ENCODE measurements around the gene SLC22A1.
"Not testable (repeated sequence)": the region's sequence is repeated elsewhere in the genome, so short reads cannot be mapped to it uniquely, and the experiment has no call there.

SLC22A1 gene

DNA sequence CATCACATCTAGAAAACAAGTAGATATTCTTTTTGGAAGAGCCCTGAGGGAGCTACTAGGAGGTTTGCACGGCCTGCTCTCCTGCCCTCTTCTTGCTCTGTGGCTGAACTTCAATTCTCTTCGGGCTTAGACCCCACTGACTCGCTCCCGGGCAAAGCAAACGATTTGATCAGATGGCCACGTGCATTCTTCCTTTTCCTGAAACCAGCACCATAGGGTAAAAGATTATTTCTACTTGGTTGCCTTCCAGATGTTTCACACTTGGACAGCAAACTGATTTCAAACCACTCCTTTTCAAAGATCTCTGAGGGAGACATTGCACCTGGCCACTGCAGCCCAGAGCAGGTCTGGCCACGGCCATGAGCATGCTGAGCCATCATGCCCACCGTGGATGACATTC, at the start of gene SLC22A1:
Gene SLC22A1 (plus strand): TSS at position 258 of the 400 bp plus-strand sequence. CDS start 121 bp downstream, at position 379.
- no peak for DNase-seq
- ATAC-seq, result no peak

DNA sequence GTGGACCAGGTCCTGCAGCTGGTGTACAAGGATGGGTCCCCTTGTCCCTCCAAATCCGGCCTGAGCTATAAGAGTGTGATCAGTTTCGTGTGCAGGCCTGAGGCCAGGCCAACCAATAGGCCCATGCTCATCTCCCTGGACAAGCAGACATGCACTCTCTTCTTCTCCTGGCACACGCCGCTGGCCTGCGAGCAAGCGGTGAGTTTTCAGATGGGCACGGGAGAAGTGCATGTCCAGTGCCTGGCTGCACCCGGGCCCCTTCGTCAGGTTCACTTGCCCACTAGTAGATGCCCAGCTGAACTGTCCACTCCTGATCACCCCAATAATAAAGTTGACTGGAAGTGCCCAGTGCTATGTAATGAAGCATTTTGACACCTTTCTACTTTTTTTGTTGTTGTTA, 48.3 kb upstream of the SLC22A1 start:
- no peak for DNase-seq
- ATAC-seq, result no peak

GRCh38 chr6:160076009-160076408, 45.6 kb upstream of the SLC22A1 start:
- DNase-seq, result no peak
- ATAC-seq, result no peak

DNA sequence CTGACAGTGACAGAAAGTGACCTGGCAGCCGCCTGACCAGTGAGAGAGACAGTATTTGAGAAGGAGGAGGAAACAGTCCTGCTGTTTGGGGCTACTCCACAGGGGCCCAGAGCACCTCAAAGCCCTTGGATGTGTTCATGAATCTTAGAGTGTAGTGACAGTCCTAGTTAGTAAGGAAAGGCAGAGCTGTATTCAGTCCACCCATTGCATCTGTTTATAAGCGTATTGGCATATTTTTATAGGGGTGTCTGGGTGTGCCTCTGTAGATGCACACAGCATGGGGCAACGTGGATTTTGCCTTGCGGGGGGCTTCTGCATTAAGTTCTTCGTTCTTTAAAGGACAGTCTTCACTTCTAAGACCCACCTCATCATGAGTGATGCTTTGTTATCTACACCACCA, 44.6 kb upstream of the SLC22A1 start:
- ATAC-seq, result no peak

GRCh38 chr6:160077526-160077925, 44.1 kb upstream of the SLC22A1 start:
- DNase-seq (no peak), ATAC-seq (no peak)

More for the DNA sequence above, 44.6 kb upstream of the SLC22A1 start:
- no peak for DNase-seq

DNA sequence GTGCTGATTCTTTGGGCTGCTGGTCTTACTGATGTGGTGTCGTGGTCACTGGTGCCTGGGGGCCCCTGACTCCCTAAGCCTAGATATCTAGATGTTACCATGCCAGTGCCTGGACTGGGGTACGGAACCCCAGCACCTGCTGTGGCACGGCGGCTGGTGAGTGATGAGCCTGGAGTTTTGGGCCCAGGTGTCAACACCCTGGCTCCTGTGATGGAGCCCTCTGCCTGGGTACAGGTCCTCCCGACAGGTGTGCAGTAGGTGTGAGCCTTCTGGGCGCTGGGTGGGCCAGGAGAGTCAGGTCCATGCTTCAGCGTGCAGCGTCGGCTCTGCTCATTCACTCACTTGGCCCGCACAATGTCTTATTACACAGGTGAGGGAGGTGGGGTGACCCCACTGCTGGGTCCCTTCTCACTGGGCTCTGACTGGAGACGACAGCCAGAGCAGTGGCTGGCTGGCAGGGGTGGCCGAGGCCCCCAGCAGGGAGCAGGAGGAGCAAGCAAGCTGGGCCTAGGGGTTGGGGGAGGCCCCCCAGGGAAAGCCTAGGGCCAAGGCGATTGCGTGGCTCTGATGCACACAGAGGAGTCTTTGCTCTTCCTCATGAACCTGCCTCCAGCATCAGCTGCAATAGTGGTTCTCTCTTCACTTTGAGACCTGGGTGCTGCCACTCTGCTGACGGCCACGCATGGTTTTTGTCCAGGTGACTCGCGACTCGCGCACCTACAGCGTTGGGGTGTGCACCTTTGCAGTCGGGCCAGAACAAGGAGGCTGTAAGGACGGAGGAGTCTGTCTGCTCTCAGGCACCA, 42.5 kb upstream of the SLC22A1 start:
- ATAC-seq (no peak), DNase-seq (no peak)

DNA sequence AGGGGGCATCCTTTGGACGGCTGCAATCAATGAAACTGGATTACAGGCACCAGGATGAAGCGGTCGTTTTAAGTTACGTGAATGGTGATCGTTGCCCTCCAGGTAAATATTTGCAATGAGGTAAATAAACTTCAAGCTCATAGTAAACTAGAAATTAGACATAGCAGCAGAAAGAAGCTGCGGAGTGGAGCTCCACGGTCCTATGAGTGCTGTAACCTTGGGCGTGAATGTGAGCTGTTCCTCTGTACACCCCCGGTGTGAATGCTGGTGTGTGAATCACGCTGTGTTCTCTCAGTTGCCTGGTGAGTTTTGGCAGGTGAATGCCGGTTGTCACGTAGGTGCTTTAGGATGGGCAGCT, 42.0 kb upstream of the SLC22A1 start:
- ATAC-seq, result no peak
- no peak for DNase-seq

- ATAC-seq, result no peak
- DNase-seq, result no peak
These were observed 41.5 kb upstream of the SLC22A1 start for GRCh38 chr6:160080097-160080496.

GRCh38 chr6:160081398-160081797, 40.2 kb upstream of the SLC22A1 start:
- DNase-seq, result no peak
- no peak for ATAC-seq

DNA sequence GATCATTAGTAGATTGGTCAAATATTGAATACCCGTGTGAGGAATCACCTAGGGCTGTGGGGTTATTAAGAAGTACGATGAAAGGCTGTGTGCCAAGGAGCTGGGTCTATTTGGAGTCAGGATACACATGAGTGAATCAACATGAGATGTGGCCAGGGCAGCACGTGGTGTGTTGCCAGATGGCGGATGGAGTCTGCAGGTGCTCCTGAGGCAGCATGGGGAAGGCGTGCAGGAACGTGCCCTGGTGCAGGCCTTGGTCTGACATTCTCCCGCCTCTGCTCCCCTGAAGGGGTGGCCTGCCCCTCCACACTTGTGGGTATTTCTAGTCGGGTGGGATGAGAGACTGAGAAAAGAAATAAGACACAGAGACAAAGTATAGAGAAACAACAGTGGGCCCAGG, 39.0 kb upstream of the SLC22A1 start:
- ATAC-seq (no peak), DNase-seq (no peak)

- no peak for ATAC-seq
These were observed 37.3 kb upstream of the SLC22A1 start for GRCh38 chr6:160084198-160084776.

GRCh38 chr6:160085226-160085625, 36.4 kb upstream of the SLC22A1 start:
- ATAC-seq (no peak), DNase-seq (no peak)

More at GRCh38 chr6:160084198-160084776, 37.3 kb upstream of the SLC22A1 start:
- no peak for DNase-seq

GRCh38 chr6:160085713-160086505, 35.7 kb upstream of the SLC22A1 start:
- DNase-seq (no peak), ATAC-seq (no peak)

DNA sequence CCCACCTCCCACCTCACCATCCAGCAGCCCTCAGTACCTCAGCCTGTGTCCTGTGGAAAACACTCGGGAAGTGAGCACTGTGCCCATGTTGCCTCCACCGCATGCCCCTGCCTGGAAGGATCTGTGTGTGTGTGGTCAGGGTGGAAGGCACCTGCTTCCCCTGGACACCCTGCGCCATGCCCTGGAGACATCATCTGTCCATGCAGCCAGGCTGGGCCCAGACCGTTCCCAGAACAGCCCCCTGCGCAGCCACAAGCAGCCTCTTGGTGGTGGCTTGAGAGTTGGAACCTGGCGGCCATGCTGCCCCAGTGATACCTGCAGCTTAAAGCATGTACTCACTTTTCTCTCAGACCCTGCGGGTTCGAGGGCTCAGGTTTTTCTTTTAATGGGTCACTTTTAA, 34.9 kb upstream of the SLC22A1 start:
- DNase-seq, result no peak
- ATAC-seq, result no peak

GRCh38 chr6:160088069-160088783, 33.4 kb upstream of the SLC22A1 start:
- DNase-seq (no peak), ATAC-seq (no peak)

DNA sequence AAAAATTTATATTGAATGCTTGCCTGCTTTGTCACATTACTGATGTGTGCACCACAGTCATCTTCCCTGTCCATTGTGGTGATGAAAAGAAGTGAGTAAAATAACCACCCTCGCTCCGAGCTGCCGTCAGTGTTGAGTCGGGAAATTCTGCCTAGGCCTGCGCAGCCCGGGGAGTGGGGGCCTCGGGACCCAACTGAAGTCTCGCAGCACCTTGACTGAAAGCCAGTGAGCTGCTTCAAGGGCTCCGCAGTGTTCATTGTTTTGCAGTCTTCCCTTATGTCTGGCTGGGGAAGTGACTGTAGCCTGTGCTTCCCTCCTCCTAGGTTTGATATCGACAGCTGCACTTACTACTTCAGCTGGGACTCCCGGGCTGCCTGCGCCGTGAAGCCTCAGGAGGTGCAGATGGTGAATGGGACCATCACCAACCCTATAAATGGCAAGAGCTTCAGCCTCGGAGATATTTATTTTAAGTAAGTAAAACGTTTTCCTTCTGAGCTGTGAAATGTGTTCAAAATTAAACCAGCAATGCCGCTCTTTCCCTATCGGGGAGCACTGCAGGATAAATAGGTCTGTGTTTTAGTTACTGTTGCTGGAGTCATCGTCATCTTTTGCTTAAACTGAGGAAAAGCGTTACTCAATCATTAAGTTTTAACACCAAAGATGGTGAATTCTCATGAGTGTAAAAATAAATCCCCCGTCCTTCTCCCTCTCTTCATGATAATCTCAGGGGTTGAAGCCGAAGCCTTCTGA, 32.7 kb upstream of the SLC22A1 start:
- no peak for DNase-seq
- ATAC-seq, result no peak

GRCh38 chr6:160089534-160089897, 32.1 kb upstream of the SLC22A1 start:
- DNase-seq (no peak), ATAC-seq (no peak)

DNA sequence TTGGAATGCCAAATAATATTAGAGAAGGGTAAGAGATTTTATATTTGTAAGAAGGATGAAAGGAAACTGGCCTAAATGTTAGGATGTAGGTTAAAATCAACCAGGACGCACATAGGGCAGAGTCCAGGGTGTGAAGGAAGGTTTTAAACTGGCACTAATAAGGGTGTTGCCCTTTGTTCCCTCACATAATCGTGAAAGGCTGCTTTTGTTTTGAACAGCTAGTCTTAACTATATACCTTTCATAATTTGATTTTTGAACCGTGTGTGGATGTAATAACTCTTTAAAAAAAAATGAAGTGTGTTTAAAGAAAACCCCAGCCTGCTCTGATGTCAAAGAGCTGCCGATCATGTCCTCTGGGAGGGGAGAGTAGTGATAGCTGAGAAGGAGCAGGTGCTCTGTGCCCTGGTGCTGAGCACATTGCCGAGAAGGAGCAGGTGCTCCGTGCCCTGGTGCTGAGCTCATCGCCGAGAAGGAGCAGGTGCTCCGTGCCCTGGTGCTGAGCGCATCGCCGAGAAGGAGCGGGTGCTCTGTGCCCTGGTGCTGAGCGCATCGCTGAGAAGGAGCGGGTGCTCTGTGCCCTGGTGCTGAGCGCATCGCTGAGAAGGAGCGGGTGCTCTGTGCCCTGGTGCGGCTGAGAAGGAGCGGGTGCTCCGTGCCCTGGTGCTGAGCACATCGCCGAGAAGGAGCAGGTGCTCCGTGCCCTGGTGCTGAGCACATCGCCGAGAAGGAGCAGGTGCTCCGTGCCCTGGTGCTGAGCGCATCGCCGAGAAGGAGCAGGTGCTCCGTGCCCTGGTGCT, 31.0 kb upstream of the SLC22A1 start:
- not testable (repeated sequence) for ATAC-seq, DNase-seq

DNA sequence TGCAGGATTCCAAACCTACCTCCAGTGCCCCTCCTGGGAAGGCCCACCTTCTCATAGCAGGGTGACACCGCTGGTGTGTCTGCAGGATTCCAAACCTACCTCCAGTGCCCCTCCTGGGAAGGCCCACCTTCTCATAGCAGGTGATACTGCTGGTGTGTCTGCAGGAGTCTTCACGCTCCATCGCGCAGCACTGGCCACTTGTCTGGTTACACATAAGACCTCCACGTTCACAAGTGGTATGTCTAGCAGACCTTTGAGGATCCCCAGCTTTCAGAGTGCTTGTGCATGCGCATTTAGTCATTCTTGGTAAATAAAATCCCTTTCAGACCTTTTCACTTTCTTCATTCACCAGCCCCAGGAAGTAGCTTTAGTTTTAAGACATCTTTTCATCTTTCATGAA, 29.4 kb upstream of the SLC22A1 start:
- ATAC-seq, DNase-seq: not testable (repeated sequence)

GRCh38 chr6:160092602-160093001, 29.0 kb upstream of the SLC22A1 start:
- ATAC-seq (no peak), DNase-seq (no peak)

DNA sequence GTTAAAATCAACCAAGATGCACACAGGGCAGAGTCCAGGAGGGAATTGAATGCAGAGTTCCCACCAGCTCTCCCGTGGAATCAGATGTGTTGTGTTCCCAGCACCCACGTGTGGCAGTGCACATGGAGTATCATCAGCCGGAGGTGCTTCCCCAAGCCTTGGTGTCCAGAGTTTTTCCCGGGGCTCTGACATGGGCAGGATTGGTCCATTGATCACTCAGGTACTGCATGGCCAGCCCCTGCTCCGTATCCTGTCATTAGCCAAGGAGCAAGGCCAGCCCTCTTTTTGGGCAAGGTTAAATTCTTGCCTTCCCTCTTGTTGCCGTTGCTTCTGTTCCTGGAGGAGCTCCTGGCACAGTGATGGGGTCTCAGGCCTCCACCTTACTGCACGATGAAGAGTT, 28.6 kb upstream of the SLC22A1 start:
- DNase-seq, result no peak
- no peak for ATAC-seq

All from stimulated activated naive CD8-positive, alpha-beta T cell treated with anti-CD3 and anti-CD28 coated beads, Interleukin-15, Interleukin-2, amounts not matched to agents 100 U/mL and 50 U/mL, for 24 hours (primary cell).